Measurements from ENCODE around the gene CAT. TPM values are rescaled to one million over a fixed set of nuclear protein-coding genes. Genes with fewer than 3 reads are reported as not detected.

Gene CAT
- total and polyA plus RNA-seq, 9 of the 15 experiments (the other 6 are each of a cell fraction or from before 2014, with no cell fraction given), result 86.7 to 183 (median 114) TPM

- WGBS (ENCODE audit: insufficient coverage, low coverage, missing lambda C conversion rate), result 91% methylated on average over 1 of the region's 1 CpG
Measured at GRCh38 chr11:34425867-34426266, 12.9 kb upstream of the CAT start.

GRCh38 chr11:34426766-34427185 lies 12.0 kb upstream of the CAT start:
- POLR2A ChIA-PET, result interaction anchor here (0.6 to 1.3 kb wide), 2 partner anchors 12 to 395 kb away, joined by 3 to 6 read pairs; partner anchors contain the start of gene CAT
- H3K4me2 ChIP-seq (ENCODE audit: insufficient read depth, low read length), result no peak overlapping the region
- ATAC-seq, result peak; percentile 78
- TF ChIP-seq ILK (tag; IDR thresholded peaks at IDR 0.05; ENCODE audit: borderline replicate concordance, low read depth) (no peak), MGA (IDR thresholded peaks at IDR 0.05) (0 out of 2 replicates have a peak, but pooled peaks have one; percentile 11)

More at GRCh38 chr11:34425867-34426266, 12.9 kb upstream of the CAT start:
- Histone ChIP-seq H2AFZ (ENCODE audit: low read depth, low read length) (peak overlapping the region; percentile 69), H3K4me2 (ENCODE audit: insufficient read depth, low read length) (no peak overlapping the region), H3K4me3 (no peak overlapping the region), H4K20me1 (replicated peaks; ENCODE audit: control insufficient read depth, insufficient read depth, low read length) (no peaks in the 10 kb centered on the region), H3K36me3 (ENCODE audit: control insufficient read depth, insufficient read depth, low read length) (no peaks in the 10 kb centered on the region), H3K9me3 (replicated peaks; ENCODE audit: control insufficient read depth, insufficient read depth, low read depth, low read length) (no peaks in the 10 kb centered on the region), H3K4me1 (replicated peaks in 1 of 2; ENCODE audit: control insufficient read depth in 2 of 2, insufficient read depth in 2 of 2, low read length in 2 of 2) (peaks cover 0 to 22% of the 10 kb centered on the region in 2 experiments; a peak in 3 of 5 replicates), H3K9me1 (ENCODE audit: control insufficient read depth, insufficient read depth, low read length) (no peaks in the 10 kb centered on the region), H3K27ac (ENCODE audit: extremely low read depth, low read depth, low read length) (no peak overlapping the region), H3K9ac (ENCODE audit: insufficient read depth in 1 of 2, low read depth in 2 of 2, low read length in 2 of 2) (no peak overlapping the region), H3K27me3 (ENCODE audit: control insufficient read depth in 2 of 2, insufficient read depth in 2 of 2, low read length in 2 of 2) (peaks cover 0 to under 1% of the 10 kb centered on the region in 2 experiments; a peak in 1 of 5 replicates), H3K79me2 (ENCODE audit: control insufficient read depth, insufficient read depth, low read length) (no peaks in the 10 kb centered on the region)
- DNase-seq (ENCODE audit: extremely low read depth in 1 of 4, low spot score in 3 of 4) (no peak), ATAC-seq (no peak), FAIRE-seq (no peak)
- peak; percentile 41 for TF ChIP-seq MEIS2 (IDR thresholded peaks at IDR 0.05; ENCODE audit: partially characterized antibody)
- no peak for TF ChIP-seq RUNX1 (IDR thresholded peaks at IDR 0.05; ENCODE audit: low read depth)
- no TSS peak for BruUV-seq (replicated peaks)
- intact Hi-C loops (cut with micrococcal nuclease), result no loop called here
- ChIA-PET POLR2A (interaction anchor here (0.6 to 0.7 kb wide), 3 partner anchors 12 to 394 kb away, joined by 3 to 4 read pairs (median 4); no protein-coding TSS in a partner anchor), CTCF (ENCODE audit: low intra/inter-chr PET ratio) (interaction anchor here (0.5 kb wide), 1 partner anchor 345 kb away, joined by 4 read pairs; no protein-coding TSS in a partner anchor)
- in situ Hi-C loops (cut with MboI), result no loop called here

More at GRCh38 chr11:34426766-34427185, 12.0 kb upstream of the CAT start:
- Histone ChIP-seq H4K20me1 (replicated peaks; ENCODE audit: control insufficient read depth, insufficient read depth, low read length) (no peaks in the 10 kb centered on the region), H2AFZ (ENCODE audit: low read depth, low read length) (peak overlapping the region; percentile 74), H3K4me1 (replicated peaks in 1 of 2; ENCODE audit: control insufficient read depth in 2 of 2, insufficient read depth in 2 of 2, low read length in 2 of 2) (peaks cover 0 to 22% of the 10 kb centered on the region in 2 experiments; a peak in 3 of 5 replicates), H3K27me3 (ENCODE audit: control insufficient read depth in 2 of 2, insufficient read depth in 2 of 2, low read length in 2 of 2) (no peaks in the 10 kb centered on the region), H3K79me2 (ENCODE audit: control insufficient read depth, insufficient read depth, low read length) (no peaks in the 10 kb centered on the region), H3K9ac (ENCODE audit: insufficient read depth in 1 of 2, low read depth in 2 of 2, low read length in 2 of 2) (no peak overlapping the region), H3K27ac (ENCODE audit: extremely low read depth, low read depth, low read length) (peak overlapping the region; percentile 49; the same call in 2 of the 3 replicates), H3K9me3 (replicated peaks; ENCODE audit: control insufficient read depth, insufficient read depth, low read depth, low read length) (no peaks in the 10 kb centered on the region), H3K4me3 (no peak overlapping the region), H3K9me1 (ENCODE audit: control insufficient read depth, insufficient read depth, low read length) (no peaks in the 10 kb centered on the region), H3K36me3 (ENCODE audit: control insufficient read depth, insufficient read depth, low read length) (no peaks in the 10 kb centered on the region)
- FAIRE-seq (peak; percentile 42), DNase-seq (ENCODE audit: extremely low read depth in 1 of 4, low spot score in 3 of 4) (peak in 3 of 4 experiments; percentile 37 to 57 (median 47))
- 43% methylated on average over 3 of the region's 3 CpGs for WGBS (ENCODE audit: insufficient coverage, low coverage, missing lambda C conversion rate)
- intact Hi-C loops (cut with micrococcal nuclease) (no loop called here), in situ Hi-C loops (cut with MboI) (no loop called here)
- BruUV-seq (replicated peaks), result no TSS peak
- CTCF ChIA-PET (ENCODE audit: low intra/inter-chr PET ratio), result no interaction called here
